Measurements from ENCODE around the gene ZNF543. TPM values are rescaled to one million over a fixed set of nuclear protein-coding genes. Genes with fewer than 3 reads are reported as not detected.

Gene ZNF543
- total and polyA plus RNA-seq, 2 of the 13 experiments (the other 11 are each of a cell fraction or from before 2014, with no cell fraction given) = 2.1 to 8.9 TPM

DNA sequence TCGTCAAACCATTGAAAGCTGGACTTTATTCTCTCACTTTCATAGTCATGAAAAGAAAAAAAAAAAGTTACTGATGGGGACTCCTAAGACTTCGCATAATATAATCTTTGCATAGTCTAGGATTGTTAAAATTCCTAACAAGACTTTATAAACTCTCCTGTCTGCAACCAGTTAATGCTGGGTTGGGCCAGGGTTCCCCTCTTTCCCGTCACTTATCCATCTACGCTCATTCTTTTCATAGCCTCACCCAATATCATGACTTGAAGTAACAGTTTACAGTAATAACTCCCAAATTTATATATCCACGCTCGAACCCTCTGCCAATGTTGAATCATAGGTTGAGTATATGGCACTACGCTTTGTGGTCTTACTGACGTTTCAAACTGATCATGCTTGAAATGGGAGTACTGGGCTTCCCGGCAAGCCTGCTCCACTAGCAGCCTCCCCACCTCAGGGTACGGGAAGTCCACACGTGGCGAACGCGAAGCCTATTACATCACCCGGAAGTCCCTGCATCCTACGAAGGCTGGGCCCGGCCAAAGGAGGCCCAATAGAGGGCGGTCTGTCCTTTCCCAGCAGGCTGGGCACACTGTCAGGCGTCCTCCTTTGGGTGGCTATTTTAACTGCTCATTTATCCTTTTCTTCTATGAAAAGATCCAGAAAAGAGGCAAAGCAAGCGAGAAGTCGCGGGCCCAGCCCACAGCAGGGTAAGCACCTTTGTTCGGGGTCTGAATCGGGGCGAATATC is 40.7 kb upstream of the ZNF543 start (continued):
- TF ChIP-seq, protein P1, sequence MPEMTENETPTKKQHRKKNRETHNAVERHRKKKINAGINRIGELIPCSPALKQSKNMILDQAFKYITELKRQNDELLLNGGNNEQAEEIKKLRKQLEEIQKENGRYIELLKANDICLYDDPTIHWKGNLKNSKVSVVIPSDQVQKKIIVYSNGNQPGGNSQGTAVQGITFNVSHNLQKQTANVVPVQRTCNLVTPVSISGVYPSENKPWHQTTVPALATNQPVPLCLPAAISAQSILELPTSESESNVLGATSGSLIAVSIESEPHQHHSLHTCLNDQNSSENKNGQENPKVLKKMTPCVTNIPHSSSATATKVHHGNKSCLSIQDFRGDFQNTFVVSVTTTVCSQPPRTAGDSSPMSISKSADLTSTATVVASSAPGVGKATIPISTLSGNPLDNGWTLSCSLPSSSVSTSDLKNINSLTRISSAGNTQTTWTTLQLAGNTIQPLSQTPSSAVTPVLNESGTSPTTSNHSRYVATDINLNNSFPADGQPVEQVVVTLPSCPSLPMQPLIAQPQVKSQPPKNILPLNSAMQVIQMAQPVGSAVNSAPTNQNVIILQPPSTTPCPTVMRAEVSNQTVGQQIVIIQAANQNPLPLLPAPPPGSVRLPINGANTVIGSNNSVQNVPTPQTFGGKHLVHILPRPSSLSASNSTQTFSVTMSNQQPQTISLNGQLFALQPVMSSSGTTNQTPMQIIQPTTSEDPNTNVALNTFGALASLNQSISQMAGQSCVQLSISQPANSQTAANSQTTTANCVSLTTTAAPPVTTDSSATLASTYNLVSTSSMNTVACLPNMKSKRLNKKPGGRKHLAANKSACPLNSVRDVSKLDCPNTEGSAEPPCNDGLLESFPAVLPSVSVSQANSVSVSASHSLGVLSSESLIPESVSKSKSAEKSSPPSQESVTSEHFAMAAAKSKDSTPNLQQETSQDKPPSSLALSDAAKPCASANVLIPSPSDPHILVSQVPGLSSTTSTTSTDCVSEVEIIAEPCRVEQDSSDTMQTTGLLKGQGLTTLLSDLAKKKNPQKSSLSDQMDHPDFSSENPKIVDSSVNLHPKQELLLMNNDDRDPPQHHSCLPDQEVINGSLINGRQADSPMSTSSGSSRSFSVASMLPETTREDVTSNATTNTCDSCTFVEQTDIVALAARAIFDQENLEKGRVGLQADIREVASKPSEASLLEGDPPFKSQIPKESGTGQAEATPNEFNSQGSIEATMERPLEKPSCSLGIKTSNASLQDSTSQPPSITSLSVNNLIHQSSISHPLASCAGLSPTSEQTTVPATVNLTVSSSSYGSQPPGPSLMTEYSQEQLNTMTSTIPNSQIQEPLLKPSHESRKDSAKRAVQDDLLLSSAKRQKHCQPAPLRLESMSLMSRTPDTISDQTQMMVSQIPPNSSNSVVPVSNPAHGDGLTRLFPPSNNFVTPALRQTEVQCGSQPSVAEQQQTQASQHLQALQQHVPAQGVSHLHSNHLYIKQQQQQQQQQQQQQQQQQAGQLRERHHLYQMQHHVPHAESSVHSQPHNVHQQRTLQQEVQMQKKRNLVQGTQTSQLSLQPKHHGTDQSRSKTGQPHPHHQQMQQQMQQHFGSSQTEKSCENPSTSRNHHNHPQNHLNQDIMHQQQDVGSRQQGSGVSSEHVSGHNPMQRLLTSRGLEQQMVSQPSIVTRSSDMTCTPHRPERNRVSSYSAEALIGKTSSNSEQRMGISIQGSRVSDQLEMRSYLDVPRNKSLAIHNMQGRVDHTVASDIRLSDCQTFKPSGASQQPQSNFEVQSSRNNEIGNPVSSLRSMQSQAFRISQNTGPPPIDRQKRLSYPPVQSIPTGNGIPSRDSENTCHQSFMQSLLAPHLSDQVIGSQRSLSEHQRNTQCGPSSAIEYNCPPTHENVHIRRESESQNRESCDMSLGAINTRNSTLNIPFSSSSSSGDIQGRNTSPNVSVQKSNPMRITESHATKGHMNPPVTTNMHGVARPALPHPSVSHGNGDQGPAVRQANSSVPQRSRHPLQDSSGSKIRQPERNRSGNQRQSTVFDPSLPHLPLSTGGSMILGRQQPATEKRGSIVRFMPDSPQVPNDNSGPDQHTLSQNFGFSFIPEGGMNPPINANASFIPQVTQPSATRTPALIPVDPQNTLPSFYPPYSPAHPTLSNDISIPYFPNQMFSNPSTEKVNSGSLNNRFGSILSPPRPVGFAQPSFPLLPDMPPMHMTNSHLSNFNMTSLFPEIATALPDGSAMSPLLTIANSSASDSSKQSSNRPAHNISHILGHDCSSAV (CRISPR knock-in tag; IDR thresholded peaks at IDR 0.05; ENCODE audit: borderline replicate concordance) = no peak; the same call in 1 of the 2 replicates
- TF ChIP-seq ZNF510 (CRISPR knock-in tag; IDR thresholded peaks at IDR 0.05; ENCODE audit: low read depth) (peak; percentile 62; the same call in 1 of the 2 replicates), YEATS4 (CRISPR knock-in tag; IDR thresholded peaks at IDR 0.05; ENCODE audit: borderline replicate concordance) (peak; percentile 100), KDM4B (CRISPR knock-in tag; IDR thresholded peaks at IDR 0.05) (no peak), ZNF550 (CRISPR knock-in tag; IDR thresholded peaks at IDR 0.05; ENCODE audit: borderline replicate concordance) (0 out of 2 replicates have a peak, but pooled peaks have one; percentile 6)
- TF ChIP-seq, protein P2, sequence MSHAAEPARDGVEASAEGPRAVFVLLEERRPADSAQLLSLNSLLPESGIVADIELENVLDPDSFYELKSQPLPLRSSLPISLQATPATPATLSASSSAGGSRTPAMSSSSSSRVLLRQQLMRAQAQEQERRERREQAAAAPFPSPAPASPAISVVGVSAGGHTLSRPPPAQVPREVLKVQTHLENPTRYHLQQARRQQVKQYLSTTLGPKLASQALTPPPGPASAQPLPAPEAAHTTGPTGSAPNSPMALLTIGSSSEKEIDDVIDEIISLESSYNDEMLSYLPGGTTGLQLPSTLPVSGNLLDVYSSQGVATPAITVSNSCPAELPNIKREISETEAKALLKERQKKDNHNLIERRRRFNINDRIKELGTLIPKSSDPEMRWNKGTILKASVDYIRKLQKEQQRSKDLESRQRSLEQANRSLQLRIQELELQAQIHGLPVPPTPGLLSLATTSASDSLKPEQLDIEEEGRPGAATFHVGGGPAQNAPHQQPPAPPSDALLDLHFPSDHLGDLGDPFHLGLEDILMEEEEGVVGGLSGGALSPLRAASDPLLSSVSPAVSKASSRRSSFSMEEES (CRISPR knock-in tag; IDR thresholded peaks at IDR 0.05) = peak; percentile 73; the same call in 1 of the 2 replicates
- TF ChIP-seq, protein P3, sequence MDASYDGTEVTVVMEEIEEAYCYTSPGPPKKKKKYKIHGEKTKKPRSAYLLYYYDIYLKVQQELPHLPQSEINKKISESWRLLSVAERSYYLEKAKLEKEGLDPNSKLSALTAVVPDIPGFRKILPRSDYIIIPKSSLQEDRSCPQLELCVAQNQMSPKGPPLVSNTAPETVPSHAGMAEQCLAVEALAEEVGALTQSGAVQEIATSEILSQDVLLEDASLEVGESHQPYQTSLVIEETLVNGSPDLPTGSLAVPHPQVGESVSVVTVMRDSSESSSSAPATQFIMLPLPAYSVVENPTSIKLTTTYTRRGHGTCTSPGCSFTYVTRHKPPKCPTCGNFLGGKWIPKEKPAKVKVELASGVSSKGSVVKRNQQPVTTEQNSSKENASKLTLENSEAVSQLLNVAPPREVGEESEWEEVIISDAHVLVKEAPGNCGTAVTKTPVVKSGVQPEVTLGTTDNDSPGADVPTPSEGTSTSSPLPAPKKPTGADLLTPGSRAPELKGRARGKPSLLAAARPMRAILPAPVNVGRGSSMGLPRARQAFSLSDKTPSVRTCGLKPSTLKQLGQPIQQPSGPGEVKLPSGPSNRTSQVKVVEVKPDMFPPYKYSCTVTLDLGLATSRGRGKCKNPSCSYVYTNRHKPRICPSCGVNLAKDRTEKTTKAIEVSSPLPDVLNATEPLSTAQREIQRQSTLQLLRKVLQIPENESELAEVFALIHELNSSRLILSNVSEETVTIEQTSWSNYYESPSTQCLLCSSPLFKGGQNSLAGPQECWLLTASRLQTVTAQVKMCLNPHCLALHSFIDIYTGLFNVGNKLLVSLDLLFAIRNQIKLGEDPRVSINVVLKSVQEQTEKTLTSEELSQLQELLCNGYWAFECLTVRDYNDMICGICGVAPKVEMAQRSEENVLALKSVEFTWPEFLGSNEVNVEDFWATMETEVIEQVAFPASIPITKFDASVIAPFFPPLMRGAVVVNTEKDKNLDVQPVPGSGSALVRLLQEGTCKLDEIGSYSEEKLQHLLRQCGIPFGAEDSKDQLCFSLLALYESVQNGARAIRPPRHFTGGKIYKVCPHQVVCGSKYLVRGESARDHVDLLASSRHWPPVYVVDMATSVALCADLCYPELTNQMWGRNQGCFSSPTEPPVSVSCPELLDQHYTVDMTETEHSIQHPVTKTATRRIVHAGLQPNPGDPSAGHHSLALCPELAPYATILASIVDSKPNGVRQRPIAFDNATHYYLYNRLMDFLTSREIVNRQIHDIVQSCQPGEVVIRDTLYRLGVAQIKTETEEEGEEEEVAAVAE (CRISPR knock-in tag; IDR thresholded peaks at IDR 0.05; ENCODE audit: borderline replicate concordance) = peak; percentile 64
- TF ChIP-seq, protein P4, sequence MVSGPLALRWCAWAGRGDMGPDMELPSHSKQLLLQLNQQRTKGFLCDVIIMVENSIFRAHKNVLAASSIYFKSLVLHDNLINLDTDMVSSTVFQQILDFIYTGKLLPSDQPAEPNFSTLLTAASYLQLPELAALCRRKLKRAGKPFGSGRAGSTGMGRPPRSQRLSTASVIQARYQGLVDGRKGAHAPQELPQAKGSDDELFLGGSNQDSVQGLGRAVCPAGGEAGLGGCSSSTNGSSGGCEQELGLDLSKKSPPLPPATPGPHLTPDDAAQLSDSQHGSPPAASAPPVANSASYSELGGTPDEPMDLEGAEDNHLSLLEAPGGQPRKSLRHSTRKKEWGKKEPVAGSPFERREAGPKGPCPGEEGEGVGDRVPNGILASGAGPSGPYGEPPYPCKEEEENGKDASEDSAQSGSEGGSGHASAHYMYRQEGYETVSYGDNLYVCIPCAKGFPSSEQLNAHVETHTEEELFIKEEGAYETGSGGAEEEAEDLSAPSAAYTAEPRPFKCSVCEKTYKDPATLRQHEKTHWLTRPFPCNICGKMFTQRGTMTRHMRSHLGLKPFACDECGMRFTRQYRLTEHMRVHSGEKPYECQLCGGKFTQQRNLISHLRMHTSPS (CRISPR knock-in tag; IDR thresholded peaks at IDR 0.05; ENCODE audit: low read depth) = no peak
- TF ChIP-seq, protein P5, sequence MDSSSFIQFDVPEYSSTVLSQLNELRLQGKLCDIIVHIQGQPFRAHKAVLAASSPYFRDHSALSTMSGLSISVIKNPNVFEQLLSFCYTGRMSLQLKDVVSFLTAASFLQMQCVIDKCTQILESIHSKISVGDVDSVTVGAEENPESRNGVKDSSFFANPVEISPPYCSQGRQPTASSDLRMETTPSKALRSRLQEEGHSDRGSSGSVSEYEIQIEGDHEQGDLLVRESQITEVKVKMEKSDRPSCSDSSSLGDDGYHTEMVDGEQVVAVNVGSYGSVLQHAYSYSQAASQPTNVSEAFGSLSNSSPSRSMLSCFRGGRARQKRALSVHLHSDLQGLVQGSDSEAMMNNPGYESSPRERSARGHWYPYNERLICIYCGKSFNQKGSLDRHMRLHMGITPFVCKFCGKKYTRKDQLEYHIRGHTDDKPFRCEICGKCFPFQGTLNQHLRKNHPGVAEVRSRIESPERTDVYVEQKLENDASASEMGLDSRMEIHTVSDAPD (CRISPR knock-in tag; IDR thresholded peaks at IDR 0.05) = peak; percentile 67; the same call in 1 of the 2 replicates
